ENCODE measurements around the gene HSD17B7.

Gene HSD17B7

DNA sequence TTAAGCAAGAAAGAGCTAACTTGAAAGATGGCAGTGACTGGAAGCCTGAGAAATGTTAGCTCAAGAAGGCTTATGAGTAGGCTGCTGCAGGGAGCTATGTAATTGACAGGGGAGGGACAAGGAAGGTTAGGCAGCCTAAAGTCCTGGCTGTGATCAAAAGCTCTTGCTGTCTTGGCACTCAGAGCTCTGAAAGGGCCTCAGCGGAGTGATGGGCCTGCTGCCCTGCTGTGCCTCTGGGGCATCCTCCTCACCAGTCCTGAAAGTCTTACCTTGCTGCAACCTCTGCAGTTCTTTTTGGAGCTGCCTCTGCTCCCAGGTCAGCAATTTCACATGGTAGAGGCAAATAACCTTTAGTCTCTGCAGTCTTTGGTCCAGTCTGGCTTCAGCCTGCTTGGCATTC is 68.7 kb downstream of the HSD17B7 start:
- DNase-seq, result no peak

DNA sequence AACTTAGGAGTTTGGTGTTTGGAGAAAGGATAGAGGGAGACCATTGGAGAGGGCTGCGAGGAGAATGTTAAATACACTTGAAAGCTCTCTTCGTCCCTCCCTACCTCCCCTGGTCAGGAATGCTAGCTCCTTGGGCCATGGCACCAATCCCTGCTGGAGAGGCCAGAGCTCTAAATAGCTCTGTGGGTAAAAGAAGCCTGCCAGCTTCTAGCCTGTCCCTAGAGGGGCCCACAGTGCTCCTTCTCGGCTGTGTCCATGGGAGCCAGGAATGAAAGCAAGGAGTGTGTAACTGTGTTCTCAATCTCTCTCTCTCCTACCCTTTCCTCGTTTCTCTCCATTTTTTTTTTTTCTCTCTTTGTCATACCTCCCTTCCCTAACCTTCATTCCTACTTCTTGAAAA is 70.6 kb downstream of the HSD17B7 start, which contains the start of gene CCDC190:
CCDC190 (minus strand) TSS at position 75 of the 400 bp plus-strand sequence. CDS start 1,529 bp downstream, outside the sequence.
- no peak for DNase-seq

DNA sequence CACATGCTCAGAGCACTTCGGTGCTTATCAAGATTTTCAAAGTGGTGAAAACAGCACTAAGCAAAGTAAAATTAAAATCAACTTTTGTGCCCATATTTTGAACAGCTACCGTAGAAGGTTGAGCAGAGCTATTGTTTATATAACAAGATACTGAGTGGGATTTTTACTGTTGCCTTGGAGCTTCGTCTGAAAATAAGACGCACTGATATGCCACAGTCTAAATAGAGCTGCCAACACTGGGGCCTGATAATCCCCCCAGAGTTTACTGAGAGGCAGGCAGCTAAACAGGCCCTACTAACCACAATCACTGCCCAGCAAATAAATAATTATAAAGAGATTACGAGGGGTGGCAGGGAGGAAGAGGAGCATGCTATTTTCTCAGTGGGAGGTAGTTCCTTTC is 71.1 kb downstream of the HSD17B7 start:
- DNase-seq, result no peak
